Hindlimb muscle (tissue), 1 donor: ENCODE results near the gene MAU2. TPM values are rescaled to one million over a fixed set of nuclear protein-coding genes. Genes with fewer than 3 reads are reported as not detected.
"Not testable (repeated sequence)": the region's sequence is repeated elsewhere in the genome, so short reads cannot be mapped to it uniquely, and the experiment has no call there.

ENCODE experiments used
- DNase-seq: peaks from one replicate; pipeline ENCODE4 v3.0.0-alpha.2; 2013
- polyA plus RNA-seq: library from polyadenylated mRNA; unstranded; fragments of 120-200 nt; gene quantifications from one replicate; pipeline ENCODE4 v1.2.1, GENCODE V29; 2013; ENCODE audit not compliant: insufficient read length

MAU2 gene
- polyA plus RNA-seq, 1 donor, result 60.6 TPM

DNA sequence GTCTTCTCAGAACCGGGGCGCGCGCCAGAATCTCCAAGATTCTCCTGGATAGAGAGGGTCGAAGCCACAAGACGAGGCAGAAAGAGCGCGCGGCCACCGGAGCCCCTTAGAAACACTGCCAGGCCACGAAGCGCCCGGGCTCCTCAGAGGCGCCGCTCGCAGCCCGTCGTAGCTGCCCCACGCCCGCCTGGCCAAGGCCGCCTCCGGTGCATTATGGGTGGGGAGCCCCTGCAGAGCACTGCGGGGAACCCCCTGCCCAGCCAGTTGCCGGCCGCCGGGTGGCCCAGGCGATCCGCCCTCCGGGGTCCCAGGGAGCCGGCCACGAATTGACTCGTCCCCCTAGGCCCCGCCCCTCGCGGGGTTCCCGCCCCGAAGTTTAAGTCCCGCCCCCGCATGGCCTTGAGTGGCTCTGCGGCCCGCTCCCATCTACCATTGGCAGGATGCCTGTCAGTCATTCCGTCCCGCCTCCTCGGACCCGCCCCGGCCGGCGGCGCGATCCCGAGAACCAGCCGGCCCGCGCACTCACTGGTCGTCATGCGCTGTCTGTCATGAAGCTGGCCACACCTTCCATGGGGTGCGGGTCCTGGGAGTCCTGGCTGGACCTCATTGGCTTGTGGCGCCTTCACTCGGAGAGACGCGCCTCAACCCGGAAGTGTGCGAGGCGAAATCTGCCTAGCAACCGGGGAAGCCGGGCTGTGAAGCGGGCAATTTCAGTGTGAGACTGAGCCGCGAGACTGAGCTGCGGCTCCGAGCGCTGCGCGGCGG lies 64.7 kb downstream of the MAU2 start:
- peak; percentile 99 for DNase-seq

- no peak for DNase-seq
Observed at GRCh38 chr19:19385896-19386869, 65.6 kb downstream of the MAU2 start.

DNA sequence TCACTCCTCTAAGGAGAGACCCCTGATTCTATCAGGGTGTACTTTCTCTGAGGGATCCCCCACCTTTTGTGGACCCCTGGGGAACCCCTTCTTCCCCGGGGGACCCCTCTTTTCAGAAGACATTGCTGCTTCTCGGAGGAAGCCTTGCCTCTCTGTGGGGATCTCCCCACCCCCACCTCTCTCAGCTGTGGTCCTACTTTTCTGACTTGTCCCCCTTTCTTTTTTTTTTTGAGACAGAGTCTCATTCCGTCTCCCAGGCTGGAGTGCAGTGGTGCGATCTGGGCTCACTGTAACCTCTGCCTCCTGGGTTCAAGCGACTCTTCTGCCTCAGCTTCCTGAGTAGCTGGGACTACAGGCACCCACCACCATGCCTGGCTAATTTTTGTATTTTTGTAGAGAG lies 66.5 kb downstream of the MAU2 start:
- DNase-seq, result no peak

DNA sequence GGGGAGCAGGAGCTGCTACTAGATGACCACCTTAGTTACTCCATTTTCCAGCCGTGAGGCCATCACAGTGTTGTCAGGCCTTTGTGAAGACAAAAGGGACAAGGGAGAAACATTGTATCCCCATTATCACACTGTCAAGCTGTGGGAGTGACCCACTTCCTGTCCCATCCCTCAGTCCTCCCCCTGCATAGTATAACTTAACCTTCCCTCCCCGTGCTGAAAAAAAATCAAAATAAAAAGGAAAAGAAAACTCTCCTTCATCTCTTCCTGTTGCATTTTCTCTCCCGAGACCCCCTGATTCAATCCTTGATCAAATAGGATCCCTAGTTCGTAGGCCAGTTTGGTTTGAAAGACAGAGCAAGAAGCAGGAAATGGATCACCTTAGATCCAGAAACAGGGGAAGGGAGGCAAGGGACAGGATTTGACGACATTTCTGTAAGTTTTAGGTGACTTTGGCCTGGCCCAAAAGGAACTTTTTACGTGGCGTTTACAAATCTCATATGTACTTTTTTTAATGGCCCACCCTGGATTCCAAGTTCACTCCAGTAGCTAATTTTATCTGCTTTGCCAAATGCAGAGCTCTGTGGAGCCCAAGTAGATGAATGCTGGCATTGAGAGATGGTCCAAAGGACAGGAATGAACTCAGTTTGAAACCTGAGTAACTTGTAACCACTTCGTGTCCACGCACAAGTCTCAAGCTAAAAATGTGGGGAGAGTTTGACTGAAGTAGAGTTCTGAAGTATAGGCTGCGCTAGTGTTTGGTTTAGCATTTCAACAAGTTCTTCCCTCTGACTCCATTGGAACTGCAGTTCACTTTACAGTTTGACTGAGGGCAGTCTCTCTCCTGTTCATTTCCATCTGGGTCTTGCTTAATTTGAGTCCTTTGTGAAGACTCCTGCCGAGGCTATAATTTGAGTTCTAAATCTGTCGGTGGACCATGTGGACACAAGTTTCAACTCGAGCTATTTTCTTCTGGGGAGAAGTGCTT lies 68.2 kb downstream of the MAU2 start:
- no peak for DNase-seq

GRCh38 chr19:19389683-19390082 lies 69.1 kb downstream of the MAU2 start:
- not testable (repeated sequence) for DNase-seq

DNA sequence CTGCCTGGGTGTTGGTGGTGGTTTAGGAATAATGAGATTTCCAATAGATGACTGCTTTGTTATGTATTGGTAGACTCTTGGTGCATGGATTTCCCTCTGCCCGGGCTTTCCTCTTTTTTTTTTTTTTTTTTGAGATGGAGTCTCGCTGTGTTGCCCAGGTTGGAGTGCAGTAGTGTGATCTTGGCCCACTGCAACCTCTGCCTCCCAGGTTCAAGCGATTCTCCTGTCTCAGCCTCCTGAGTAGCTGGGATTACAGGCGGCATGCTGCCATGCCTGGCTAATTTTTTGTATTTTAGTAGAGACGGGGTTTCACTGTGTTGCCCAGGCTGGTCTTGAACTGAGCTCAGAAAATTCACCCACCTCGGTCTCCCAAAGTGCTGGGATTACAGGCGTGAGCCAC lies 73.7 kb downstream of the MAU2 start:
- DNase-seq, result not testable (repeated sequence)

DNA sequence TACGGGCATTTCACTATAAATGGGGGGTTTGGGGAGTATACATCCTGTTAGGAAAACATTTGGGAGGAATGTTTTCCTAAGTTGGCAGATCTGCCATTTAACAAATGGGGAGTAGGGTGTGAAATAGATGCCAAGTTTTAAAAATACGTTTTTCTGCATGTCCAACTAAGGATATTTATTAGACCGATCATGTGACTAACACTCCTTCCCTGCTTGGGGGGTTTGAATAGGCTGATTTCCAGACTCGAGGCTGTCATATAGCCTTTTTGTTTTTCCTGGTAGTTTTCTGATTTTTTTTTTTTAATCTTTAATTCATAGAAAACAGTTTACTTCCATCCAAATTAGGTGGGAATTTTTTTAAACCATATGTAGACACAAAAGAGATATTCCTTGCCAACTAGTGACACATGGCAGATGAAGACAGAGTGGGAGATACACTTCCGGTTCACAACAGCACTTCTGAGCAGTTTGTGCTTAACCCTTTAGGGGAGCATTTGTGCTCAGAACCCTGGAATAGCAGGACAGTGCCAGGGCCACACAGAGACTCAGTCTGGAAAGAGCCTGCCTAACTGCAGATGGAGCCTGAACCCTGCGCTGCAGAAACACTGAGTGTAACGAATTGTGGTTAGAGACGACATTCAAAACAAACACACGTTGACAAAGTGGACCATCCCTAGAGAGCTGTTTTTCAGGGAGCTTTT lies 79.3 kb downstream of the MAU2 start:
- DNase-seq, result no peak

DNA sequence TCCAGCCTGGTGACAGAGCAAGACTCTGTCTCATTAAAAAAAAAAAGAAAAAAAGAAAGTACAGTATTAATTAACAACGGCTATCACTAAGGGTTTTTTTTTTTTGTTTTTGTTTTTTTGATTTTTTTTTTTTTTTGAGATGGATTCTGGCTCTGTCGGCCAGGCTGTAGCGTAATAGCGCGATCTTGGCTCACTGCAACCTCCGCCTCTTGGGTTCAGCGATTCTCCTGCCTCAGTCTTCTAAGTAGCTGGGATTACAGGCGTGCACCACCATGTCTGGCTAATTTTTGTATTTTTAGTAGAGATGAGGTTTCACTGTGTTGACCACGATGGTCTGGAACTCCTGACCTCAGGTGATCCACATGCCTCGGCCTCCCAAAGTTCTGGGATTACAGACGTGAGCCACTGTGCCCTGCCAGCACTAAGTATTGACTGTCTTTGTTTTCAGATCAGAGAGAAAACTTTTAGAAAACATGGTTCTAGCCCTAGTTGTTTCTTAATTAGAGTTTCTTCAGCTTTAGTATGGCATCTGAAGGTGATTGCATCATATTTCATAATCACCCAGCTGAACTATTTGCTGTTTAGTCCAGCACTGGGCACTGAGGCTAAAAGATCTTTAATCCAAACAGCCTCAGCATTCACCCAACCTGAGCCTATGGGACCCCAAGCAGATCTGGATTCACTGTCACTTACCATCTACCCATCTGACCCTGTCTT lies 82.2 kb downstream of the MAU2 start:
- DNase-seq, result no peak

DNA sequence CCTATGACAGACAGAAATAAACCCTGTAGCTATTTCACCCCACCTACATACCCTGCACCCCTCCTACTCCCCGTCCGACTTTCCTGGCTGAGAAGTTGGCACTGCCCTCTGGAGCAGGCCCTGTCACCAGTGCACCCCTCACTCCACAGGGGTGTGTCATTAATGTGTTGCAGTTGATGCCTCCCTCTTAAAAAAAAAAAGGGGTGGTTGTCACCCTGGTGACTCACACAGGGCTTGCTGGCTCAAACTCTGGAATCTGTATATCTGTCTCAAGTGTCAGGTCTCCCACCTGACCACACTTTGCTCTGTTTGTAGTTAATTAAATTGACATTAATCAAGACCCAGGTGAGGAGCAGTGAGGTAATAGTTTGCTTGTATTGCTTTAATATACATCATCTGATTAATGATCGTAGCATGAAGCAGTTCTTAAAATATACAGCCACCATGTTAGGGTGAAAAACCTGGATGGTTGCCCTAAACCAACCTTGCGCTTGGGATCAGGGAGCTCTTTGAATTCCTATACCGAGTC lies 82.8 kb downstream of the MAU2 start:
- no peak for DNase-seq

GRCh38 chr19:19404879-19405860 lies 84.5 kb downstream of the MAU2 start, which contains the start of gene GATAD2A:
Gene GATAD2A, plus strand, starts transcription at chr19:19405675. Its CDS starts 59,671 bp downstream, at chr19:19465346.
- DNase-seq, result peak; percentile 96

DNA sequence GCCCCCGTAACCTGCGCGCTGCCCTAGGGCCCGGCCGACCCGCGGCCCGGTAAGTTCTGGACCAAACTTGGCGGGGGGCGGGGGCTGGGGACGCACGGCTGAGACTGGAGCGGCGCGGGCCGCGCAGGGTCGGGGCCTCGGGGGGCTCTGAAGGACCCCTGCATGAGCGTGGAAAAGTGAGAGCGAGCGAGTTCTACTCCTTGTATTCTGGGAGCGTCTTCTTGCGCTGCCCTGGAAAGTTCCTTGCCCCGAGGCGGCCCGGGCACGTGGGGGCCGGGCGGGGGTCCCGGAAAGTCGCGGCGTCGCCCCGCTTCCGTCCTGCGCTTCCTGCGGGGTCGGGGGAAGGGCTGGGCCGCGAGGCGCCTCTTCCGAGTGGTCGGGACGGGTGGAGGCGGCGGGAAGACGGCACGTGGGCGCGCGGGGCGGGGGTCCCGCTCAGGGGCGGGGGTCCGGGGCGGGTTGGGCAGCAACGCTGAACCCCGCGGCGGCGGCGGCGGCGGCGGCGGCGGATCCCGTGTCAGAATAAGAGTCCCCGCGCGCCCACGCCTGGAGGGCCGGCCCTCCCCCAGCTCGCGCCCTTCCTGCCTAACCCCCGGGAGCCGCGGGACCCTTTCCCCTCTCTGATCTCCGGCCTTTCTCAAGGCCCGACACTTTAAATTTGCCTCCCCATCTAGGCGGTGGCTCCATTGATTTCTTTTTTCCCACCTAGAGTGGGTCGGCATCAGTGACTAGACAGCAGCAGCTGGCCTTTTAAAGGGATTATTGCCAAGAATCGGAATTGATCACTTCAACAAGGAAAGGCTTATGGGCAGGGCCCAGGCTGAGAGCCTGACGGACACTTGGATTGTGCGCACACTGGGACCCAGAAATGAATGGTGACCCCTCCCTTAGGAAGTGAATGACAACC lies 85.6 kb downstream of the MAU2 start:
- DNase-seq, result peak; percentile 62

- no peak for DNase-seq
Observed at GRCh38 chr19:19406878-19407632, 86.4 kb downstream of the MAU2 start.

- DNase-seq, result no peak
Observed at GRCh38 chr19:19407633-19407930, 87.0 kb downstream of the MAU2 start.
